ENCODE data around the gene NRROS.

NRROS gene

GRCh38 chr3:196662033-196662432, 22.5 kb downstream of the NRROS start:
- Mint-ChIP-seq H3K36me3 (ENCODE audit: low read depth) (no peaks in the 10 kb centered on the region), H3K27me3 (ENCODE audit: low read depth) (peaks cover 12% of the 10 kb centered on the region)

GRCh38 chr3:196662711-196663571, 23.4 kb downstream of the NRROS start:
- Mint-ChIP-seq H3K9me3 (no peaks in the 10 kb centered on the region), H3K4me1 (peaks cover 14% of the 10 kb centered on the region), H3K36me3 (ENCODE audit: low read depth) (no peaks in the 10 kb centered on the region), H3K27ac (peak overlapping the region; percentile 66 to 95 (median 72)), H3K4me3 (no peak overlapping the region), H3K27me3 (ENCODE audit: low read depth) (peaks cover 15% of the 10 kb centered on the region)
- TF ChIP-seq CTCF (IDR thresholded peaks at IDR 0.05; ENCODE audit: unreplicated experiment in 3 of 3): no peak

More at GRCh38 chr3:196662033-196662432, 22.5 kb downstream of the NRROS start:
- H3K27ac Mint-ChIP-seq: peak overlapping the region in 1 of 3 experiments; percentile 72
- no peak overlapping the region for H3K4me3 Mint-ChIP-seq
- no peaks in the 10 kb centered on the region for H3K9me3 Mint-ChIP-seq
- H3K4me1 Mint-ChIP-seq: peaks cover 14% of the 10 kb centered on the region
- no peak for TF ChIP-seq CTCF (IDR thresholded peaks at IDR 0.05; ENCODE audit: unreplicated experiment in 3 of 3)

GRCh38 chr3:196666001-196666867, 26.7 kb downstream of the NRROS start:
- H3K36me3 Mint-ChIP-seq (ENCODE audit: low read depth): no peaks in the 10 kb centered on the region
- no peak for TF ChIP-seq CTCF (IDR thresholded peaks at IDR 0.05; ENCODE audit: unreplicated experiment in 3 of 3)
- no peaks in the 10 kb centered on the region for H3K9me3 Mint-ChIP-seq
- H3K4me3 Mint-ChIP-seq: peak overlapping the region in 1 of 3 experiments; percentile 6
- H3K27me3 Mint-ChIP-seq (ENCODE audit: low read depth): peaks cover 11% of the 10 kb centered on the region
- H3K4me1 Mint-ChIP-seq: peaks cover 14% of the 10 kb centered on the region
- H3K27ac Mint-ChIP-seq: peak overlapping the region in 2 of 3 experiments; percentile 6 to 8

GRCh38 chr3:196667056-196667825, 27.7 kb downstream of the NRROS start:
- H3K36me3 Mint-ChIP-seq (ENCODE audit: low read depth): no peaks in the 10 kb centered on the region
- H3K9me3 Mint-ChIP-seq: no peaks in the 10 kb centered on the region
- H3K4me1 Mint-ChIP-seq: peaks cover 14% of the 10 kb centered on the region
- H3K27ac Mint-ChIP-seq: no peak overlapping the region
- H3K4me3 Mint-ChIP-seq: no peak overlapping the region
- peaks cover 11% of the 10 kb centered on the region for H3K27me3 Mint-ChIP-seq (ENCODE audit: low read depth)
- no peak for TF ChIP-seq CTCF (IDR thresholded peaks at IDR 0.05; ENCODE audit: unreplicated experiment in 3 of 3)

GRCh38 chr3:196670339-196670738, 30.8 kb downstream of the NRROS start:
- Mint-ChIP-seq H3K36me3 (ENCODE audit: low read depth) (no peaks in the 10 kb centered on the region), H3K27ac (no peak overlapping the region), H3K4me1 (peaks cover 8% of the 10 kb centered on the region), H3K27me3 (ENCODE audit: low read depth) (peaks cover 11% of the 10 kb centered on the region), H3K4me3 (no peak overlapping the region), H3K9me3 (no peaks in the 10 kb centered on the region)
- no peak for TF ChIP-seq CTCF (IDR thresholded peaks at IDR 0.05; ENCODE audit: unreplicated experiment in 3 of 3)

All from nephron (organoid).